Uterus (tissue), 4 donors: ENCODE data around the gene SDC3. TPM values are rescaled to one million over a fixed set of nuclear protein-coding genes. Genes with fewer than 3 reads are reported as not detected.

Experiments
- DNase-seq, 2 donors: peaks; one replicate each; pipeline ENCODE4 v3.0.0-alpha.2; 2019 to 2020
- H3K27ac ChIP-seq, 2 donors: fragments of 200-600 bp; sonication (generic); 1 replicate in 1 of 2; 2 replicates in 1 of 2; pipeline ENCODE4 v1.5.1; 2016 to 2018
- H3K27me3 ChIP-seq, 2 donors: fragments of 200-600 bp; sonication (generic); one replicate each; pipeline ENCODE4 v1.5.1; 2018 to 2019; ENCODE audit warnings: control low read depth in 1 of 2
- H3K36me3 ChIP-seq, 2 donors: fragments of 200-600 bp; sonication (generic); one replicate each; pipeline ENCODE4 v1.5.1; 2019; ENCODE audit warnings: control low read depth in 1 of 2
- H3K4me1 ChIP-seq, 2 donors: fragments of 200-600 bp; sonication (generic); one replicate each; pipeline ENCODE4 v1.5.1; 2018 to 2019; ENCODE audit warnings: control low read depth in 1 of 2
- H3K4me3 ChIP-seq, 2 donors: fragments of 200-600 bp; sonication (generic); 1 replicate in 1 of 2; 2 replicates in 1 of 2; pipeline ENCODE4 v1.5.1; 2018 to 2019; ENCODE audit warnings: mild to moderate bottlenecking in 1 of 2
- H3K9me3 ChIP-seq, 2 donors: fragments of 200-600 bp; sonication (generic); one replicate each; pipeline ENCODE4 v1.5.1; 2019; ENCODE audit warnings: control low read depth in 1 of 2
- POLR2A ChIP-seq, 2 donors: fragments of 450-650 bp; IDR thresholded peaks; one replicate each; pipeline ENCODE4 v1.6.1; 2016; ENCODE audit warnings: antibody characterized with exemption in 2 of 2, mild to moderate bottlenecking in 1 of 2, moderate library complexity in 1 of 2
- intact Hi-C: fragments of 100-400 bp; cut with DNase I; formaldehyde crosslinking; loops from one replicate; pipeline ENCODE4 v1.15.1; 2023; ENCODE audit warnings: low total_unique reads
- total RNA-seq, 4 donors: library from RNA; depleted of rRNA in 3 of 4; stranded (reverse); fragments of >200 nt in 3 of 4; gene quantifications; one replicate each; pipeline versions ENCODE4 v1.1.0 to v1.2.4, GENCODE V29; 2014 to 2023
- TF ChIP-seq, protein P1 (sequence below), 4 experiments: fragments of 200-600 bp in 2 of 4; fragments of 450-650 bp in 2 of 4; sonication (generic) in 2 of 4; IDR thresholded peaks; one replicate each; pipeline ENCODE4 v1.5.1; 2016 to 2019; ENCODE audit warnings: antibody characterized with exemption in 4 of 4, mild to moderate bottlenecking in 2 of 4, moderate library complexity in 1 of 4
- donor health status: DM: yes; HTN: yes; CAD: no.

The SDC3 gene
- total RNA-seq, 4 donors from 2014 or later, result 12.4 to 38.3 (median 30.5) TPM

DNA sequence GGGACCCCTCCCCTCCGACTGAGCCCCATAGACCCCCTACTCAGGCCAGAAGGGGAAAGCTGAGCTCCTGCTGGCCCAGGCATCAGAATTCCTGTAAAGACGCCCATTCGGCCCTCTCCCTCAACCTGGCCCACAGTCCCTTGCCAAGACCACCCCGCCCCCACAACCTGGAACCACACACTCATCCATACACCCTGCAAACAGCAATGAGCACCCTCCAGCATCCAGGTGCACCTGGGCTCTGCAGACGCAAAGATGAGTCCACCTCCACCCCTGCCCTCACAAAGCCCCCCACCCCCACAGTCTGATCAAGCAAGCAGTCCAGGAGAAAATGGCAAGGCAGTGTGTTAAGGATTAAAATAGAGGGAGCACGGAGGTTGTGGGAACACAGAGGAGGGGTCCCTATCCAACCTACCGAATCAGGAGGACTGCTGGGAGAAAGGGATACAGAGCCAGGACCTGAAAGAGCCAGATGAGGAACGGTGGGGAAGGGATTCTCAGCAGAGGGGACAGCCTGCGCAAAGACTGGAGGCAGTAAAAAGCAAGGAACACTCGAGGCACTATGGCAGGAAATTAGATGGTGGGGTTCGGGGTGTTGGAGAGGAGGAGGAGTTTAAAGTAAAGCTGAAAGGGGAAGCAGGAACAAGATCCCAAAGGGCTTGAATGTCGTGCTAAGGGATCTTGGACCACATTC lies 83.7 kb downstream of the SDC3 start:
- Histone ChIP-seq H3K4me3 (peak overlapping the region; percentile 34 to 42), H3K36me3 (no peaks in the 10 kb centered on the region)
- intact Hi-C loops, result no loop called here

GRCh38 chr1:30823969-30824735 lies 84.4 kb downstream of the SDC3 start:
- Histone ChIP-seq H3K36me3 (no peaks in the 10 kb centered on the region), H3K9me3 (no peaks in the 10 kb centered on the region), H3K27ac (peak overlapping the region; percentile 97), H3K27me3 (no peaks in the 10 kb centered on the region), H3K4me3 (peak overlapping the region; percentile 34 to 42), H3K4me1 (peaks cover 4 to 5% of the 10 kb centered on the region in 2 donors)
- peak; percentile 96 to 98 for DNase-seq
- TF ChIP-seq, protein P1, sequence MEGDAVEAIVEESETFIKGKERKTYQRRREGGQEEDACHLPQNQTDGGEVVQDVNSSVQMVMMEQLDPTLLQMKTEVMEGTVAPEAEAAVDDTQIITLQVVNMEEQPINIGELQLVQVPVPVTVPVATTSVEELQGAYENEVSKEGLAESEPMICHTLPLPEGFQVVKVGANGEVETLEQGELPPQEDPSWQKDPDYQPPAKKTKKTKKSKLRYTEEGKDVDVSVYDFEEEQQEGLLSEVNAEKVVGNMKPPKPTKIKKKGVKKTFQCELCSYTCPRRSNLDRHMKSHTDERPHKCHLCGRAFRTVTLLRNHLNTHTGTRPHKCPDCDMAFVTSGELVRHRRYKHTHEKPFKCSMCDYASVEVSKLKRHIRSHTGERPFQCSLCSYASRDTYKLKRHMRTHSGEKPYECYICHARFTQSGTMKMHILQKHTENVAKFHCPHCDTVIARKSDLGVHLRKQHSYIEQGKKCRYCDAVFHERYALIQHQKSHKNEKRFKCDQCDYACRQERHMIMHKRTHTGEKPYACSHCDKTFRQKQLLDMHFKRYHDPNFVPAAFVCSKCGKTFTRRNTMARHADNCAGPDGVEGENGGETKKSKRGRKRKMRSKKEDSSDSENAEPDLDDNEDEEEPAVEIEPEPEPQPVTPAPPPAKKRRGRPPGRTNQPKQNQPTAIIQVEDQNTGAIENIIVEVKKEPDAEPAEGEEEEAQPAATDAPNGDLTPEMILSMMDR (IDR thresholded peaks at IDR 0.05), result peak in 1 of 4 experiments; percentile 22
- peak; percentile 92 to 98 for TF ChIP-seq POLR2A (IDR thresholded peaks at IDR 0.05)
- intact Hi-C loops, result no loop called here

More for the DNA sequence above, 83.7 kb downstream of the SDC3 start:
- Histone ChIP-seq H3K27me3 (no peaks in the 10 kb centered on the region), H3K9me3 (no peaks in the 10 kb centered on the region), H3K27ac (peak overlapping the region; percentile 97), H3K4me1 (peaks cover 4 to 5% of the 10 kb centered on the region in 2 donors)
- no peak for DNase-seq
- TF ChIP-seq, protein P1 (IDR thresholded peaks at IDR 0.05), result no peak
- no peak for TF ChIP-seq POLR2A (IDR thresholded peaks at IDR 0.05)

GRCh38 chr1:30823627-30823968 lies 85.0 kb downstream of the SDC3 start:
- Histone ChIP-seq H3K9me3 (no peaks in the 10 kb centered on the region), H3K27ac (peak overlapping the region; percentile 97), H3K4me1 (peaks cover 4 to 5% of the 10 kb centered on the region in 2 donors), H3K36me3 (no peaks in the 10 kb centered on the region), H3K27me3 (no peaks in the 10 kb centered on the region), H3K4me3 (peak overlapping the region; percentile 34 to 42)
- DNase-seq, result no peak
- no peak for TF ChIP-seq POLR2A (IDR thresholded peaks at IDR 0.05)
- TF ChIP-seq, protein P1 (IDR thresholded peaks at IDR 0.05), result no peak
- intact Hi-C loops, result no loop called here

- Histone ChIP-seq H3K4me3 (no peak overlapping the region), H3K27ac (peak overlapping the region; percentile 97), H3K9me3 (no peaks in the 10 kb centered on the region), H3K27me3 (no peaks in the 10 kb centered on the region), H3K4me1 (peaks cover 4 to 5% of the 10 kb centered on the region in 2 donors), H3K36me3 (no peaks in the 10 kb centered on the region)
- DNase-seq, result no peak
- TF ChIP-seq, protein P1 (IDR thresholded peaks at IDR 0.05), result no peak
- TF ChIP-seq POLR2A (IDR thresholded peaks at IDR 0.05), result peak in 1 of 2 donors; percentile 4
- intact Hi-C loops, result no loop called here
Observed at GRCh38 chr1:30822966-30823581, 85.5 kb downstream of the SDC3 start.
